ENCODE measurements around the gene CLDN11.

The CLDN11 gene

GRCh38 chr3:170470063-170471016 is 51.7 kb downstream of the CLDN11 start:
- DNase-seq (ENCODE audit: low read depth in 2 of 2), result no peak

- no peak for DNase-seq (ENCODE audit: low read depth in 2 of 2)
Measured at GRCh38 chr3:170471149-170471548, 52.5 kb downstream of the CLDN11 start.

- no peak for DNase-seq (ENCODE audit: low read depth in 2 of 2)
Measured at GRCh38 chr3:170473358-170473757, 54.7 kb downstream of the CLDN11 start.

GRCh38 chr3:170475092-170475685 is 56.5 kb downstream of the CLDN11 start:
- DNase-seq (ENCODE audit: low read depth in 2 of 2), result no peak

GRCh38 chr3:170476291-170476690 is 57.6 kb downstream of the CLDN11 start:
- no peak for DNase-seq (ENCODE audit: low read depth in 2 of 2)

- no peak for DNase-seq (ENCODE audit: low read depth in 2 of 2)
Measured at GRCh38 chr3:170477395-170477794, 58.7 kb downstream of the CLDN11 start.

GRCh38 chr3:170480111-170480510 is 61.4 kb downstream of the CLDN11 start:
- no peak for DNase-seq (ENCODE audit: low read depth in 2 of 2)

GRCh38 chr3:170482199-170482598 is 63.5 kb downstream of the CLDN11 start:
- no peak for DNase-seq (ENCODE audit: low read depth in 2 of 2)

- no peak for DNase-seq (ENCODE audit: low read depth in 2 of 2)
Measured at GRCh38 chr3:170483485-170484262, 65.0 kb downstream of the CLDN11 start.

All from stimulated activated CD4-positive, alpha-beta T cell treated with anti-CD3 and anti-CD28 coated beads, Interleukin-1b, Interleukin-23, amount 100 ng/mL, for 1 hour (primary cell).